Measurements from ENCODE around the gene EEF1E1. TPM values are rescaled to one million over a fixed set of nuclear protein-coding genes. Genes with fewer than 3 reads are reported as not detected.
A peak's percentile ranks its signal among the peaks of the same experiment; 100 is the strongest.

The EEF1E1 gene
- total RNA-seq, 1 experiment from 2014 or later: 38.8 TPM

GRCh38 chr6:8069151-8069550, 33.2 kb downstream of the EEF1E1 start:
- BruUV-seq (replicated peaks): no TSS peak
- intact Hi-C loops (cut with micrococcal nuclease; ENCODE audit: unreplicated experiment): no loop called here

GRCh38 chr6:8066108-8066507, 36.2 kb downstream of the EEF1E1 start:
- Mint-ChIP-seq H3K27me3 (ENCODE audit: unreplicated experiment) (no peaks in the 10 kb centered on the region), H3K4me1 (ENCODE audit: low read depth, unreplicated experiment) (no peaks in the 10 kb centered on the region), H3K4me3 (ENCODE audit: low read depth, unreplicated experiment) (no peak overlapping the region), H3K27ac (ENCODE audit: unreplicated experiment) (no peak overlapping the region), H3K9me3 (ENCODE audit: low read depth, unreplicated experiment) (no peaks in the 10 kb centered on the region), H3K36me3 (ENCODE audit: insufficient read depth, unreplicated experiment) (peaks cover 10% of the 10 kb centered on the region)
- TF ChIP-seq, protein P1, sequence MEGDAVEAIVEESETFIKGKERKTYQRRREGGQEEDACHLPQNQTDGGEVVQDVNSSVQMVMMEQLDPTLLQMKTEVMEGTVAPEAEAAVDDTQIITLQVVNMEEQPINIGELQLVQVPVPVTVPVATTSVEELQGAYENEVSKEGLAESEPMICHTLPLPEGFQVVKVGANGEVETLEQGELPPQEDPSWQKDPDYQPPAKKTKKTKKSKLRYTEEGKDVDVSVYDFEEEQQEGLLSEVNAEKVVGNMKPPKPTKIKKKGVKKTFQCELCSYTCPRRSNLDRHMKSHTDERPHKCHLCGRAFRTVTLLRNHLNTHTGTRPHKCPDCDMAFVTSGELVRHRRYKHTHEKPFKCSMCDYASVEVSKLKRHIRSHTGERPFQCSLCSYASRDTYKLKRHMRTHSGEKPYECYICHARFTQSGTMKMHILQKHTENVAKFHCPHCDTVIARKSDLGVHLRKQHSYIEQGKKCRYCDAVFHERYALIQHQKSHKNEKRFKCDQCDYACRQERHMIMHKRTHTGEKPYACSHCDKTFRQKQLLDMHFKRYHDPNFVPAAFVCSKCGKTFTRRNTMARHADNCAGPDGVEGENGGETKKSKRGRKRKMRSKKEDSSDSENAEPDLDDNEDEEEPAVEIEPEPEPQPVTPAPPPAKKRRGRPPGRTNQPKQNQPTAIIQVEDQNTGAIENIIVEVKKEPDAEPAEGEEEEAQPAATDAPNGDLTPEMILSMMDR (IDR thresholded peaks at IDR 0.05; ENCODE audit: unreplicated experiment): no peak
- CTCF ChIA-PET: no interaction called here
- no peak for DNase-seq
- no TSS peak for BruUV-seq (replicated peaks)
- intact Hi-C loops (cut with micrococcal nuclease; ENCODE audit: unreplicated experiment): no loop called here

More at GRCh38 chr6:8069151-8069550, 33.2 kb downstream of the EEF1E1 start:
- H3K4me3 Mint-ChIP-seq (ENCODE audit: low read depth, unreplicated experiment): no peak overlapping the region
- CTCF ChIA-PET: no interaction called here
- no peak overlapping the region for H3K27ac Mint-ChIP-seq (ENCODE audit: unreplicated experiment)
- TF ChIP-seq, protein P1 (IDR thresholded peaks at IDR 0.05; ENCODE audit: unreplicated experiment): no peak
- H3K27me3 Mint-ChIP-seq (ENCODE audit: unreplicated experiment): no peaks in the 10 kb centered on the region
- no peaks in the 10 kb centered on the region for H3K9me3 Mint-ChIP-seq (ENCODE audit: low read depth, unreplicated experiment)
- peaks cover 3% of the 10 kb centered on the region for H3K36me3 Mint-ChIP-seq (ENCODE audit: insufficient read depth, unreplicated experiment)
- no peak for DNase-seq
- no peaks in the 10 kb centered on the region for H3K4me1 Mint-ChIP-seq (ENCODE audit: low read depth, unreplicated experiment)

DNA sequence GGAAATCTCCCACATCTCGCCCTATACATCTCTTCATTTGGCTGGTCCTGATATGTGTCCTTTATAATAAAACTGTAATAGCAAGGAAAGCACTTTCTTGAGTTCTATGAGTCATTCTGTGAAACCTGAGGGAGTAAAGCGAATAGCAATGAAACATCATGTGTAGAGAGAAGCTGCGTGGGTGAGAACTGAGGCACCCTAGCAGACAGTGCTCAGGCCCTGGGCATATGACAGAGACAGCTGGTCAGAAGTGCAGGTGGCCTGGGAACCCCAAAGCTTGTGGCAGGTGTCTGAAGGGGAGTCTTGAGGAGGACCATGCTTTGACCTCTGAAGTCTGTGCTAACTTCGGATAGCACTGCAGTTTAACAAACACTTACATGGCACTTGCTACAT, 36.8 kb downstream of the EEF1E1 start:
- intact Hi-C loops (cut with micrococcal nuclease; ENCODE audit: unreplicated experiment): loop anchor here (2.0 kb wide), 1 partner anchor 19 kb away; no protein-coding TSS in a partner anchor
- TF ChIP-seq, protein P1 (IDR thresholded peaks at IDR 0.05; ENCODE audit: unreplicated experiment): no peak
- Mint-ChIP-seq H3K36me3 (ENCODE audit: insufficient read depth, unreplicated experiment) (peaks cover 10% of the 10 kb centered on the region), H3K27ac (ENCODE audit: unreplicated experiment) (no peak overlapping the region), H3K9me3 (ENCODE audit: low read depth, unreplicated experiment) (no peaks in the 10 kb centered on the region), H3K27me3 (ENCODE audit: unreplicated experiment) (no peaks in the 10 kb centered on the region), H3K4me1 (ENCODE audit: low read depth, unreplicated experiment) (no peaks in the 10 kb centered on the region), H3K4me3 (ENCODE audit: low read depth, unreplicated experiment) (no peak overlapping the region)
- BruUV-seq (replicated peaks): no TSS peak
- DNase-seq: no peak
- CTCF ChIA-PET: no interaction called here

DNA sequence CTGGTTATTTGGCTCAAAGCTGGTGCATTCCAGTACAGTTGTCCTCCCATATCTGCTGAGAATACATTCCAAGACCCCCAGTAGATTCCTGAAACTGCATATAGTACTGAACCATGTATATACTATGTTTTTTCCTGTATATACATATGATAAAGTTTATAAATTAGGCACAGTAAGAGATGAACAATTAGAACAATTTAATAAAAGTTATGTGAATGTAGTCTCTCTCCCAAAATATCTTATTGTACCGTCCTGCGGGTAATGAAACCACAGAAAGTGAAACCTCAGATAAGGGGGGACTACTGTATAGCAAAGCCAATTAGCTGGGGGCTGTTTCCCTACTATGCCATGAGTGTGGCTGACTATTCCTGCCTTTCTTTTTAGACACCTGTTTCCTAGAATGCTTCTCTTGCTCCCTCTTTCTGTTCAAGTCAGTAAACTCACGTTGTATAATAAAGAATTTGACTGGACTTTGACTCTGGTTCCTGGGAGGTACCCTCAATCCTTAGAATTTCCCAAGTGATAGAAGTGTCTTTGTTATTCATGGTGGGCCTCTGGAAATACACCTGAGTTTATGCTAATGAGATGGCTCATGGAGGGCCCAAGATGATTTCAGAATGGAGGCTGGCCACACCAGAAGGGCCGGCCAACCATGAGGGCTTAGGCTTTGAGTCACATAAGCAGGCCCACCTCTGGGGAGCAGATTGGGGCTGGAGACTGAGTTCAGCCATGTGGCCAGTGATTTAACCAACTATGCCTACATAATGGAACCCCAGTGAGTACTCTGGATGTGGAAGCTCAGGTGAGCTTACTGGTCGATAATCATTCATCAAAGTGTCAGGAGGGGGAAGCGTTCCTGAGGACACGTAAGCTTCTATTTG, 37.5 kb downstream of the EEF1E1 start:
- BruUV-seq (replicated peaks): no TSS peak
- CTCF ChIA-PET: interaction anchor here (0.6 to 1.6 kb wide), 3 partner anchors 38 to 201 kb away, joined by 3 to 5 read pairs (median 4); partner anchors contain the start of gene EEF1E1
- no peaks in the 10 kb centered on the region for H3K4me1 Mint-ChIP-seq (ENCODE audit: low read depth, unreplicated experiment)
- H3K27ac Mint-ChIP-seq (ENCODE audit: unreplicated experiment): peak overlapping the region; percentile 56
- DNase-seq: no peak
- peak overlapping the region; percentile 89 for H3K4me3 Mint-ChIP-seq (ENCODE audit: low read depth, unreplicated experiment)
- peaks cover 10% of the 10 kb centered on the region for H3K36me3 Mint-ChIP-seq (ENCODE audit: insufficient read depth, unreplicated experiment)
- no peaks in the 10 kb centered on the region for H3K9me3 Mint-ChIP-seq (ENCODE audit: low read depth, unreplicated experiment)
- intact Hi-C loops (cut with micrococcal nuclease; ENCODE audit: unreplicated experiment): loop anchor here (2.0 to 5.0 kb wide), 2 partner anchors 20 to 168 kb away; no protein-coding TSS in a partner anchor
- no peaks in the 10 kb centered on the region for H3K27me3 Mint-ChIP-seq (ENCODE audit: unreplicated experiment)
- TF ChIP-seq, protein P1 (IDR thresholded peaks at IDR 0.05; ENCODE audit: unreplicated experiment): no peak

All from Calu3 (cell line).